A549 (cell line): ENCODE measurements around the gene SOX6. TPM values are rescaled to one million over a fixed set of nuclear protein-coding genes. Genes with fewer than 3 reads are reported as not detected.

Experiments
- ATAC-seq, 2 experiments: fragments of 200-7000 bp in 1 of 2; fragments of >200 bp in 1 of 2; cut with Nextera tagmentation in 1 of 2; cut with Tn5 transposase in 1 of 2; 3 replicates each; pipeline versions ENCODE4 v1.8.0 to v1.9.1; 2018 to 2020; ENCODE audit warnings: mild to moderate bottlenecking in 1 of 2, moderate library complexity in 1 of 2
- CTCF ChIA-PET: fragments of 300-600 bp; sonication (Branson Sonifier 250); formaldehyde crosslinking; extraction: SDS; loops from one replicate; lab custom pipeline; 2021; ENCODE audit warnings: antibody characterized with exemption, inconsistent platforms; lab: Yijun Ruan, JAX
- POLR2A ChIA-PET: fragments of 350-600 bp; formaldehyde crosslinking; extraction: SDS; loops from one replicate; lab custom pipeline; 2021; ENCODE audit warnings: antibody characterized with exemption, inconsistent platforms; lab: Yijun Ruan, JAX
- DNase-seq, 2 experiments: peaks; one replicate each; pipeline versions ENCODE4 v3.0.0 to v3.0.0-alpha.2; 2011 to 2016; ENCODE audit warnings: low read depth in 1 of 2, low spot score in 1 of 2
- FAIRE-seq: peaks from 2 replicates; lab custom pipeline; 2011; peaks lifted over from hg19 to GRCh38; lab: Jason Lieb, UNC
- H3K27ac ChIP-seq, 2 experiments: fragments of >200 bp; sonication (Bioruptor Twin); formaldehyde crosslinking; 3 replicates each; pipeline ENCODE4 v1.5.1; 2016 to 2017
- H3K4me1 ChIP-seq: fragments of >200 bp; sonication (Bioruptor Twin); formaldehyde crosslinking; 3 replicates; pipeline ENCODE4 v1.6.1; 2016
- H3K4me2 ChIP-seq: fragments of >200 bp; sonication (Bioruptor Twin); formaldehyde crosslinking; 3 replicates; pipeline ENCODE4 v1.6.1; 2016
- H3K4me3 ChIP-seq: fragments of >200 bp; sonication (Bioruptor Twin); formaldehyde crosslinking; 3 replicates; pipeline ENCODE4 v1.5.1; 2016
- H3K9me3 ChIP-seq: fragments of >200 bp; sonication (Bioruptor Twin); formaldehyde crosslinking; 3 replicates; pipeline ENCODE4 v1.6.1; 2016
- ATOH8 ChIP-seq: fragments of 250-450 bp; sonication (Bioruptor Pico); IDR thresholded peaks from 2 replicates; pipeline ENCODE4 v1.5.0; 2020; ENCODE audit warnings: low read depth, mild to moderate bottlenecking, moderate library complexity
- CBX8 ChIP-seq: fragments of 200-600 bp; sonication (generic); IDR thresholded peaks from 2 replicates; pipeline ENCODE4 v1.6.1; 2016
- CHD4 ChIP-seq: fragments of 200-600 bp; sonication (generic); IDR thresholded peaks from 2 replicates; pipeline ENCODE4 v1.6.1; 2016; ENCODE audit warnings: antibody characterized with exemption, mild to moderate bottlenecking, borderline replicate concordance
- E2F6 ChIP-seq: IDR thresholded peaks from 2 replicates; pipeline ENCODE4 v1.6.1; 2012; ENCODE audit warnings: low read depth, borderline replicate concordance
- EHF ChIP-seq: fragments of 250-450 bp; sonication (Bioruptor Pico); IDR thresholded peaks from 2 replicates; pipeline ENCODE4 v1.5.0; 2020; ENCODE audit warnings: mild to moderate bottlenecking
- EP300 ChIP-seq, 2 experiments: fragments of >200 bp; sonication (Bioruptor Twin); formaldehyde crosslinking; IDR thresholded peaks; 2 replicates in 1 of 2; 3 replicates in 1 of 2; pipeline ENCODE4 v1.6.1; 2016 to 2017
- HEYL ChIP-seq: fragments of 250-450 bp; sonication (Bioruptor Pico); IDR thresholded peaks from 2 replicates; pipeline ENCODE4 v1.8.0; 2021; ENCODE audit warnings: mild to moderate bottlenecking, moderate library complexity
- HOXA7 ChIP-seq: fragments of 250-450 bp; sonication (Bioruptor Pico); IDR thresholded peaks from 2 replicates; pipeline ENCODE4 v1.5.0; 2020; ENCODE audit warnings: mild to moderate bottlenecking, moderate library complexity
- KDM1A ChIP-seq: fragments of 200-600 bp; sonication (generic); IDR thresholded peaks from 2 replicates; pipeline ENCODE4 v1.6.1; 2016; ENCODE audit warnings: low read depth, mild to moderate bottlenecking
- MAX ChIP-seq: IDR thresholded peaks from 2 replicates; pipeline ENCODE4 v1.6.1; 2012
- NFE2L2 ChIP-seq: fragments of 150-350 bp; conservative IDR thresholded peaks from 2 replicates; pipeline ENCODE4 v1.6.1; 2014; ENCODE audit warnings: low read length
- NR3C1 ChIP-seq: fragments of >200 bp; sonication (Bioruptor Twin); formaldehyde crosslinking; IDR thresholded peaks from 3 replicates; pipeline ENCODE4 v1.6.1; 2017
- PHF8 ChIP-seq: fragments of 200-600 bp; sonication (generic); IDR thresholded peaks from 2 replicates; pipeline ENCODE4 v1.6.1; 2016; ENCODE audit warnings: low read depth, mild to moderate bottlenecking, antibody characterized with exemption, moderate library complexity, borderline replicate concordance
- POLR2AphosphoS2 ChIP-seq: conservative IDR thresholded peaks from 2 replicates; pipeline ENCODE4 v1.6.1; 2012; ENCODE audit warnings: low read length, improper control_type of control experiment, inconsistent platforms
- USF2 ChIP-seq: fragments of 450-650 bp; IDR thresholded peaks from 2 replicates; pipeline ENCODE4 v1.6.1; 2014; ENCODE audit warnings: antibody characterized with exemption
- WGBS: methylation state at CpG from one replicate; pipeline ENCODE4 v1.1.6; 2017; ENCODE audit errors: missing lambda C conversion rate; 5-methylcytosine and 5-hydroxymethylcytosine counted together
- polyA plus RNA-seq, 4 experiments: library from polyadenylated mRNA; depleted of rRNA in 3 of 4; stranded (reverse); fragments of >200 nt; fragmentation: RNase III in 1 of 4; extraction: RNeasy Plus Mini Kit Qiagen cat#74134 plus additional on column Dnase treatment in 1 of 4; gene quantifications; 2 replicates in 3 of 4; 3 replicates in 1 of 4; pipeline ENCODE4 v1.2.3, GENCODE V29; 2011 to 2017
- TF ChIP-seq, protein P1 (sequence below): fragments of 250-450 bp; sonication (Bioruptor Pico); IDR thresholded peaks from 2 replicates; pipeline ENCODE4 v1.5.0; 2021; ENCODE audit warnings: mild to moderate bottlenecking, moderate library complexity, borderline replicate concordance
- TF ChIP-seq, protein P2 (sequence below): fragments of >200 bp; sonication (Bioruptor Twin); formaldehyde crosslinking; IDR thresholded peaks from 2 replicates; pipeline ENCODE4 v1.6.1; 2016
- TF ChIP-seq, protein P3 (sequence below): fragments of >200 bp; sonication (Bioruptor Twin); formaldehyde crosslinking; IDR thresholded peaks from 3 replicates; pipeline ENCODE4 v1.6.1; 2016

Gene SOX6
- polyA plus RNA-seq, 2 of the 4 experiments (the other 2 are of a cell fraction) = 0.18 TPM; not detected in 1

GRCh38 chr11:15943418-15944197 is 412.7 kb downstream of the SOX6 start:
- FAIRE-seq = no peak
- POLR2A ChIA-PET = no interaction called here
- no peaks in the 10 kb centered on the region; the same call in 2 of the 3 replicates for H3K9me3 ChIP-seq
- CTCF ChIA-PET = interaction anchor here (0.9 kb wide), 1 partner anchor 19 kb away, joined by 3 read pairs; no protein-coding TSS in a partner anchor
- WGBS = 68% methylated on average over 7 of the region's 7 CpGs
- no peak overlapping the region for H3K4me3 ChIP-seq
- no peak overlapping the region for H3K27ac ChIP-seq
- H3K4me1 ChIP-seq = no peaks in the 10 kb centered on the region
- no peak; a peak in 1 of 6 replicates for ATAC-seq
- DNase-seq = no peak
- H3K4me2 ChIP-seq = no peak overlapping the region
- TF ChIP-seq PHF8 (no peak), USF2 (no peak), HEYL (no peak), POLR2AphosphoS2 (no peak), EHF (CRISPR knock-in tag) (no peak)

GRCh38 chr11:15942936-15943335 is 413.4 kb downstream of the SOX6 start:
- POLR2A ChIA-PET = no interaction called here
- Histone ChIP-seq H3K27ac (no peak overlapping the region), H3K4me2 (no peak overlapping the region)
- no peak for DNase-seq
- WGBS = 59% methylated on average over 9 of the region's 9 CpGs
- TF ChIP-seq, protein P1, sequence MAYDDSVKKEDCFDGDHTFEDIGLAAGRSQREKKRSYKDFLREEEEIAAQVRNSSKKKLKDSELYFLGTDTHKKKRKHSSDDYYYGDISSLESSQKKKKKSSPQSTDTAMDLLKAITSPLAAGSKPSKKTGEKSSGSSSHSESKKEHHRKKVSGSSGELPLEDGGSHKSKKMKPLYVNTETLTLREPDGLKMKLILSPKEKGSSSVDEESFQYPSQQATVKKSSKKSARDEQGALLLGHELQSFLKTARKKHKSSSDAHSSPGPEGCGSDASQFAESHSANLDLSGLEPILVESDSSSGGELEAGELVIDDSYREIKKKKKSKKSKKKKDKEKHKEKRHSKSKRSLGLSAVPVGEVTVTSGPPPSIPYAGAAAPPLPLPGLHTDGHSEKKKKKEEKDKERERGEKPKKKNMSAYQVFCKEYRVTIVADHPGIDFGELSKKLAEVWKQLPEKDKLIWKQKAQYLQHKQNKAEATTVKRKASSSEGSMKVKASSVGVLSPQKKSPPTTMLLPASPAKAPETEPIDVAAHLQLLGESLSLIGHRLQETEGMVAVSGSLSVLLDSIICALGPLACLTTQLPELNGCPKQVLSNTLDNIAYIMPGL (CRISPR knock-in tag) = no peak
- TF ChIP-seq KDM1A = no peak
- no peak for TF ChIP-seq EP300 (IDR thresholded peaks at IDR 0.05)
- TF ChIP-seq NR3C1 = no peak
- no peak for TF ChIP-seq HOXA7 (CRISPR knock-in tag)
- TF ChIP-seq CBX8 = no peak
- TF ChIP-seq POLR2AphosphoS2 = no peak
- TF ChIP-seq ATOH8 (CRISPR knock-in tag) = no peak
- TF ChIP-seq, protein P2, sequence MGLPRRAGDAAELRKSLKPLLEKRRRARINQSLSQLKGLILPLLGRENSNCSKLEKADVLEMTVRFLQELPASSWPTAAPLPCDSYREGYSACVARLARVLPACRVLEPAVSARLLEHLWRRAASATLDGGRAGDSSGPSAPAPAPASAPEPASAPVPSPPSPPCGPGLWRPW = no peak
- TF ChIP-seq CHD4 = no peak
- TF ChIP-seq, protein P3, sequence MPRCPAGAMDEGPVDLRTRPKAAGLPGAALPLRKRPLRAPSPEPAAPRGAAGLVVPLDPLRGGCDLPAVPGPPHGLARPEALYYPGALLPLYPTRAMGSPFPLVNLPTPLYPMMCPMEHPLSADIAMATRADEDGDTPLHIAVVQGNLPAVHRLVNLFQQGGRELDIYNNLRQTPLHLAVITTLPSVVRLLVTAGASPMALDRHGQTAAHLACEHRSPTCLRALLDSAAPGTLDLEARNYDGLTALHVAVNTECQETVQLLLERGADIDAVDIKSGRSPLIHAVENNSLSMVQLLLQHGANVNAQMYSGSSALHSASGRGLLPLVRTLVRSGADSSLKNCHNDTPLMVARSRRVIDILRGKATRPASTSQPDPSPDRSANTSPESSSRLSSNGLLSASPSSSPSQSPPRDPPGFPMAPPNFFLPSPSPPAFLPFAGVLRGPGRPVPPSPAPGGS = no peak
- TF ChIP-seq NFE2L2 = no peak
- TF ChIP-seq E2F6 = no peak
- TF ChIP-seq MAX = no peak
- TF ChIP-seq, all 56 proteins: peak for 0
- H3K4me1 ChIP-seq = no peaks in the 10 kb centered on the region
- CTCF ChIA-PET = interaction anchor here (0.9 kb wide), 1 partner anchor 18 kb away, joined by 3 read pairs; no protein-coding TSS in a partner anchor
- FAIRE-seq (no peak), ATAC-seq (no peak)
- no peaks in the 10 kb centered on the region; the same call in 2 of the 3 replicates for H3K9me3 ChIP-seq
- H3K4me3 ChIP-seq = no peak overlapping the region
